IMR-90 (cell line): Measurements from ENCODE around the gene ZNF2. TPM values are rescaled to one million over a fixed set of nuclear protein-coding genes. Genes with fewer than 3 reads are reported as not detected.

Source experiments
- ATAC-seq: fragments of 200-7000 bp; cut with Tn5 transposase; 2 replicates; pipeline ENCODE4 v1.9.1; 2020; ENCODE audit warnings: low read depth, mild to moderate bottlenecking, moderate library complexity
- BruUV-seq: library from RNA; stranded (reverse); fragments of 400-500 nt; replicated peaks from 2 replicates; lab custom pipeline; 2021; lab: Mats Ljungman, UMichigan
- CTCF ChIA-PET: fragments of 300-600 bp; formaldehyde crosslinking; extraction: SDS; loops from one replicate; lab custom pipeline; 2021; ENCODE audit warnings: antibody characterized with exemption; lab: Yijun Ruan, JAX
- POLR2A ChIA-PET: fragments of 300-600 bp; sonication (Branson Sonifier 250); formaldehyde crosslinking; loops from one replicate; lab custom pipeline; 2022; ENCODE audit warnings: antibody characterized with exemption; ENCODE audit not compliant: unreplicated experiment; lab: Charles Lee
- DNase-seq: peaks from one replicate; pipeline ENCODE4 v3.0.0; 2013
- H2AFZ ChIP-seq: replicated peaks from 2 replicates; pipeline ENCODE3; 2013; ENCODE audit warnings: low read length, mild to moderate bottlenecking; ENCODE audit not compliant: poor library complexity
- H2AK5ac ChIP-seq: 2 replicates; pipeline ENCODE4 v1.6.1; 2013; ENCODE audit warnings: low read depth, low read length, inconsistent platforms
- H2AK9ac ChIP-seq: replicated peaks from 2 replicates; pipeline ENCODE3; 2013; ENCODE audit warnings: mild to moderate bottlenecking, low read depth, low read length, moderate library complexity; ENCODE audit not compliant: poor library complexity
- H2BK120ac ChIP-seq: 2 replicates; pipeline ENCODE4 v1.6.1; 2013; ENCODE audit warnings: low read depth, low read length, inconsistent platforms
- H2BK15ac ChIP-seq: 3 replicates; pipeline ENCODE4 v1.6.1; 2013; ENCODE audit warnings: low read depth, low read length, inconsistent platforms
- H2BK20ac ChIP-seq: 2 replicates; pipeline ENCODE4 v1.6.1; 2013; ENCODE audit warnings: low read depth, mild to moderate bottlenecking, inconsistent platforms, low read length, moderate library complexity
- H2BK5ac ChIP-seq: 2 replicates; pipeline ENCODE4 v1.6.1; 2013; ENCODE audit warnings: mild to moderate bottlenecking, low read depth, low read length, inconsistent platforms; ENCODE audit not compliant: poor library complexity, severe bottlenecking
- H3K14ac ChIP-seq: replicated peaks from 2 replicates; pipeline ENCODE4 v1.6.1; 2013; ENCODE audit warnings: low read depth, low read length, inconsistent platforms
- H3K18ac ChIP-seq: 2 replicates; pipeline ENCODE4 v1.6.1; 2013; ENCODE audit warnings: low read depth, low read length, control low read depth
- H3K23ac ChIP-seq: 2 replicates; pipeline ENCODE4 v1.6.1; 2013; ENCODE audit warnings: low read depth, low read length, inconsistent platforms
- H3K27ac ChIP-seq: 2 replicates; pipeline ENCODE4 v1.5.1; 2013; ENCODE audit warnings: mild to moderate bottlenecking, control low read depth, low read length; ENCODE audit not compliant: insufficient read depth
- H3K27me3 ChIP-seq: 2 replicates; pipeline ENCODE4 v1.6.1; 2013; ENCODE audit warnings: low read length; ENCODE audit not compliant: control insufficient read depth, insufficient read depth
- H3K36me3 ChIP-seq: 2 replicates; pipeline ENCODE4 v1.6.1; 2013; ENCODE audit warnings: low read length, mixed read lengths; ENCODE audit not compliant: control insufficient read depth, insufficient read depth
- H3K4ac ChIP-seq: 2 replicates; pipeline ENCODE4 v1.6.1; 2013; ENCODE audit warnings: low read depth, low read length, inconsistent platforms
- H3K4me1 ChIP-seq: 2 replicates; pipeline ENCODE4 v1.6.1; 2013; ENCODE audit warnings: low read length, mixed read lengths; ENCODE audit not compliant: control insufficient read depth, insufficient read depth
- H3K4me2 ChIP-seq: 2 replicates; pipeline ENCODE4 v1.6.1; 2013; ENCODE audit warnings: low read depth, mild to moderate bottlenecking, control low read depth, low read length, moderate library complexity
- H3K4me3 ChIP-seq: 2 replicates; pipeline ENCODE4 v1.5.1; 2013; ENCODE audit warnings: low read depth, mild to moderate bottlenecking, control low read depth, low read length, moderate library complexity; ENCODE audit not compliant: insufficient read depth
- H3K56ac ChIP-seq: 2 replicates; pipeline ENCODE4 v1.6.1; 2013; ENCODE audit warnings: low read length, inconsistent platforms; ENCODE audit not compliant: insufficient read depth; ENCODE audit errors: extremely low read depth
- H3K79me1 ChIP-seq, 2 experiments: 2 replicates each; pipeline ENCODE4 v1.6.1; 2013; ENCODE audit warnings: low read length in 2 of 2, inconsistent platforms in 1 of 2, low read depth in 1 of 2
- H3K9ac ChIP-seq: 2 replicates; pipeline ENCODE4 v1.6.1; 2013; ENCODE audit warnings: low read depth, low read length, control low read depth
- H3K9me1 ChIP-seq: 2 replicates; pipeline ENCODE4 v1.6.1; 2013; ENCODE audit warnings: low read length, inconsistent platforms; ENCODE audit not compliant: insufficient read depth
- H3K9me3 ChIP-seq: 2 replicates; pipeline ENCODE4 v1.6.1; 2013; ENCODE audit warnings: low read length; ENCODE audit not compliant: control insufficient read depth, insufficient read depth
- H4K20me1 ChIP-seq: 2 replicates; pipeline ENCODE4 v1.6.1; 2013; ENCODE audit warnings: low read length, inconsistent platforms; ENCODE audit not compliant: insufficient read depth
- H4K5ac ChIP-seq: 2 replicates; pipeline ENCODE4 v1.6.1; 2013; ENCODE audit warnings: mild to moderate bottlenecking, low read depth, low read length, control low read depth
- H4K8ac ChIP-seq, 2 experiments: 2 replicates each; pipeline ENCODE4 v1.6.1; 2013; ENCODE audit warnings: low read depth in 2 of 2, low read length in 2 of 2, control low read depth in 1 of 2, inconsistent platforms in 1 of 2
- H4K91ac ChIP-seq: 2 replicates; pipeline ENCODE4 v1.6.1; 2013; ENCODE audit warnings: low read depth, low read length, inconsistent platforms; ENCODE audit not compliant: insufficient read depth
- CEBPB ChIP-seq: IDR thresholded peaks from 2 replicates; pipeline ENCODE4 v1.6.1; 2012; ENCODE audit warnings: low read depth, low read length, improper control_type of control experiment
- CHD1 ChIP-seq: IDR thresholded peaks from 2 replicates; pipeline ENCODE4 v1.6.1; 2012; ENCODE audit warnings: low read depth, low read length, improper control_type of control experiment
- POLR2A ChIP-seq: IDR thresholded peaks from 2 replicates; pipeline ENCODE4 v1.6.1; 2012; ENCODE audit warnings: mild to moderate bottlenecking, low read depth, low read length
- WGBS, 2 experiments: methylation state at CpG; one replicate each; pipeline versions ENCODE4 v1.1.5 to v1.1.7; 2013; ENCODE audit warnings: missing lambda C conversion rate in 2 of 2; ENCODE audit not compliant: insufficient read length in 1 of 2; ENCODE audit errors: extremely low coverage in 2 of 2; 5-methylcytosine and 5-hydroxymethylcytosine counted together
- dilution Hi-C: fragments of 300-500 bp; cut with HindIII; formaldehyde crosslinking; loops from one replicate; pipeline ENCODE4 v1.14.3; 2018; ENCODE audit warnings: low sequenced_read_pairs; ENCODE audit not compliant: unreplicated experiment
- in situ Hi-C: fragments of 300-500 bp; cut with MboI; formaldehyde crosslinking; loops from 3 replicates; pipeline ENCODE4 v1.14.3; 2019; ENCODE audit warnings: low sequenced_read_pairs, inconsistent platforms, mixed read lengths
- intact Hi-C: fragments of 100-400 bp; cut with micrococcal nuclease; formaldehyde crosslinking; loops from 2 replicates; pipeline ENCODE4 v1.10.0; 2022
- polyA plus RNA-seq, 3 experiments: library from polyadenylated mRNA; depleted of rRNA; stranded (reverse); fragments of >200 nt; gene quantifications; 2 replicates each; pipeline ENCODE4 v1.2.3, GENCODE V29; 2012; ENCODE audit warnings: low replicate concordance in 1 of 3
- total RNA-seq: library from RNA; depleted of rRNA; stranded (reverse); fragments of >200 nt; gene quantifications from 2 replicates; pipeline ENCODE4 v1.2.3, GENCODE V29; 2012

The ZNF2 gene
- total and polyA plus RNA-seq, 2 of the 4 experiments (the other 2 are of a cell fraction) = 2.7 to 7.3 TPM

GRCh38 chr2:95185973-95186372, 20.4 kb downstream of the ZNF2 start:
- Histone ChIP-seq H2BK5ac (no peak overlapping the region), H4K20me1 (no peaks in the 10 kb centered on the region), H3K4me3 (no peak overlapping the region), H3K36me3 (peaks cover 15% of the 10 kb centered on the region), H3K79me1 (no peaks in the 10 kb centered on the region), H2BK120ac (no peak overlapping the region), H2AFZ (no peak overlapping the region), H4K91ac (no peak overlapping the region), H2AK9ac (no peak overlapping the region), H3K56ac (no peak overlapping the region), H3K23ac (no peak overlapping the region), H2AK5ac (no peak overlapping the region), H3K18ac (no peak overlapping the region), H4K5ac (no peak overlapping the region), H3K4ac (no peak overlapping the region), H3K9me1 (no peaks in the 10 kb centered on the region), H3K4me1 (no peaks in the 10 kb centered on the region), H4K8ac (no peak overlapping the region), H3K9me3 (peaks cover 12% of the 10 kb centered on the region), H2BK15ac (no peak overlapping the region), H3K27ac (no peak overlapping the region), H3K27me3 (peaks cover 4% of the 10 kb centered on the region), H2BK20ac (no peak overlapping the region), H3K9ac (no peak overlapping the region), H3K14ac (no peak overlapping the region), H3K4me2 (no peak overlapping the region)
- CTCF ChIA-PET = no interaction called here
- ATAC-seq = no peak
- intact Hi-C loops = no loop called here
- WGBS, 2 experiments = no CpG with 5 or more reads among the region's 2 CpGs
- in situ Hi-C loops = no loop called here
- dilution Hi-C loops = no loop called here
- TF ChIP-seq POLR2A = no peak
- TF ChIP-seq CEBPB = peak; percentile 81
- TF ChIP-seq CHD1 = no peak
- POLR2A ChIA-PET = no interaction called here
- DNase-seq = no peak
- BruUV-seq = no TSS peak
